GM21619 (cell line): ENCODE measurements around the gene AMPD2.
A peak's percentile ranks its signal among the peaks of the same experiment; 100 is the strongest.

Experiments used
- ATAC-seq: cut with Tn5 transposase; IDR thresholded peaks from one replicate; pipeline ENCODE4 v1.9.1; 2021; ENCODE audit not compliant: unreplicated experiment

Gene AMPD2

GRCh38 chr1:109616391-109616790 lies 3.2 kb upstream of the AMPD2 start:
- ATAC-seq: no peak

DNA sequence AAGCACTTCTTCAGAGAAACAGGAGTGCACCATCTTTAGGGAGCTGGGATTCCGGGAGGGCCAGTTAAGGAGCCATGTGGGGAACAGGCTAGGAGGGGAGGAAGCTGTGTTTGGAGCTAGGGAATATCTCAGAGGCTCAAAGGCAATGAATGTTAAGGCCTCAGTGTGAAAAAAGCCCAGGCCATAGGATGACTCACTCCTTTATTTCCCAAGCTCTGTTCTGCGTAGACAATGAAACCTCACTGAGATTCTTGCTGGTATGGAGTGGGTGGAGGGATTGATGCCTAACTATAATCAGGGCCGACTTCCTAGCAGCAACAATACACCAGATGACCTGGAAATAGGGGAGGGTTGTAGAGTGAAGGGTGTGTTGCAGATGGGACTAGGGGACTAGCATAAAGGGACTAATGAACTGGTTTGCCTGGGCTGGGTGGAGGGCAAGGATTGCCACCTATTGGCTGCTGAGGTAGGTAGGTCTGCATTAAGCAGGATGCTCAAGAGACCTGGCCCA lies 2.3 kb upstream of the AMPD2 start:
- ATAC-seq: no peak

DNA sequence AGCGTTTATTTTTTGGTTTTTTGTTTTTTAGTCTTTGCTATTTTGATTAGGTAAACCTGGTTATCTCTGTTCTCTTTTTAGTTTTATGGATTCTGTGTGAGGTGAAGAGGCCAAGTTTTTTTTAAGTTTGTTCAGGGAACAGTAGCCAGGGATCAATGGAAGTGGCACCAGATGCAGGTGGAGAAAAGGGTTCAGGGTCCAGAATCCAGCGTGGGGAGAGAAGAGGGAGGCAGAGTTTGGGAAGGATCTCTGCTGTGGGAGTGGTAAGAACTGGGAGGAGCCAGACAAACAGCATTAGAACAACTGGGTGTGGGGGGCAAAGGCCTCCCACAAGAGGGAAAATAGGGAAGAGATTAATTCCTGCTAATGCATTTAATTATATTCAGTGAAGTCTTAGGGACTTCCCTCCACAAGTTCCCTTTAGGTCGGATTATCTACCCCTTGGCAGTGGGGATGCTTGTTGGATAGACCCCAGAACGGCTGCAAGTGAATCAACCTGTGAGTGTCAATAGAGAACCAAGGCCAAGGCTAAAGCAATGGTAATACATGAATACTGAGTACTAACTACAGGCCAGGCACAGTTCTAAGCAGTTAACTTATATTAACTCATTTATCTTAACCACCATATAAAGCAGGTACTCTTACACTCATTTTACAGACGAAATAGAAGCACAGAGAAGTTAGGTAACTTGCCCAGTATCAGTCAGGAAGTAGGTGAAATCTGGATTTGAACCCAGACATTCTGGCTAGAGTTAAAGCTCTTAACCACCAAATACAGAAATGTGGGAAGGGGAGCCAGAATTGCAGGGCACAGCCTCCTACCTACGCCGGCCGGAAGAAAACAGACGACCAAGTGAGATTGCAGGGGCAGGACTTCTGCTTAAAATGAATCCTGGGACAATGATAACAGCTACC lies 719 bp upstream of the AMPD2 start:
- no peak for ATAC-seq

GRCh38 chr1:109620401-109620791 lies 759 bp downstream of the AMPD2 start:
- ATAC-seq: peak; percentile 2

DNA sequence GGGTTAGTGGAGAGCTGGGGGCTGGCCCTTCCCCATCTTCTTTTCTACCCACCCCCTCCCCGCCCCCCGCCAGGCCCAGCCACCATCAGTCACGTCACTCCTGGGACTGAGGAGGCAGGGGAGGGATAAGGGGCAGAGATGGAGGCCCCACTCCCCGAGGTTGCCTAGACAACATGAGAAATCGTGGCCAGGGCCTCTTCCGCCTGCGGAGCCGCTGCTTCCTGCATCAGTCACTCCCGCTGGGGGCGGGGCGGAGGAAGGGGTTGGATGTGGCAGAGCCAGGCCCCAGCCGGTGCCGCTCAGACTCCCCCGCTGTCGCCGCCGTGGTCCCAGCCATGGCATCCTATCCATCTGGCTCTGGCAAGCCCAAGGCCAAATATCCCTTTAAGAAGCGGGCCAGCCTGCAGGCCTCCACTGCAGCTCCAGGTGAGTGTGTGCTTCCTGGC lies 1.2 kb downstream of the AMPD2 start:
- peak; percentile 76 for ATAC-seq

GRCh38 chr1:109621379-109622136 lies 1.9 kb downstream of the AMPD2 start:
- ATAC-seq: no peak

GRCh38 chr1:109622137-109622892 lies 2.7 kb downstream of the AMPD2 start:
- no peak for ATAC-seq

- ATAC-seq: no peak
These were observed 3.3 kb downstream of the AMPD2 start for GRCh38 chr1:109622895-109623294.

DNA sequence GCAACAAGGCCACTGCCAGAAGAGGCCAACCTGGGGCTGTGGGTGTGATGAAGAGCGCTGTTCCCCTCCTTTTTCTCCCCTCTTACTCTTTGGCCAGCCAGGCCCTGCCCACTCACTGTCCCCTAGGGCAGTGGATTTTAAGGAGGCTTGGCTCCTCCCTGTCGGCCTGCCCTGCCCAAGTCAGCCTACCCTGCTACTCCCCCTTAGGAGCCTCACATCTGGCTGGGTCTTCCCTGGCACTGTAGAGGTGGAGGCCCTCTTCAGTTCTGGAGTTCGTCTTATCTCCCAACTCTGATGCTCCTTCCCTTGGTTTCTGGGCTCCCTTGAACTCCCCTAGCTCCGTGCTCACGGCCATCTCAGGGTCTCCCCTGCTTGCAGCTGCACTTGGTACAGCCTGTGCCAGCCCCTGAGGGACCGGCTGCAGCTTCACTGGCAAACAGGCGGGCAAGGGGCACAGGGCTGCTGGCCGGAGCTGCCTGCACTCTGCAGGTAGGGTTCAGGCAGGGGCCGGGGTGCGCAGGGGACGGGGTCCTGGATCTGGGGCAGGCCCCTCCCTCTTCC lies 4.0 kb downstream of the AMPD2 start:
- no peak for ATAC-seq

GRCh38 chr1:109624201-109625010 lies 4.8 kb downstream of the AMPD2 start:
- no peak for ATAC-seq

- no peak for ATAC-seq
These were observed 5.5 kb downstream of the AMPD2 start for GRCh38 chr1:109625176-109625575.

- no peak for ATAC-seq
These were observed 6.2 kb downstream of the AMPD2 start for GRCh38 chr1:109625601-109626560.

- ATAC-seq: no peak
These were observed 7.2 kb downstream of the AMPD2 start for GRCh38 chr1:109626682-109627408.

DNA sequence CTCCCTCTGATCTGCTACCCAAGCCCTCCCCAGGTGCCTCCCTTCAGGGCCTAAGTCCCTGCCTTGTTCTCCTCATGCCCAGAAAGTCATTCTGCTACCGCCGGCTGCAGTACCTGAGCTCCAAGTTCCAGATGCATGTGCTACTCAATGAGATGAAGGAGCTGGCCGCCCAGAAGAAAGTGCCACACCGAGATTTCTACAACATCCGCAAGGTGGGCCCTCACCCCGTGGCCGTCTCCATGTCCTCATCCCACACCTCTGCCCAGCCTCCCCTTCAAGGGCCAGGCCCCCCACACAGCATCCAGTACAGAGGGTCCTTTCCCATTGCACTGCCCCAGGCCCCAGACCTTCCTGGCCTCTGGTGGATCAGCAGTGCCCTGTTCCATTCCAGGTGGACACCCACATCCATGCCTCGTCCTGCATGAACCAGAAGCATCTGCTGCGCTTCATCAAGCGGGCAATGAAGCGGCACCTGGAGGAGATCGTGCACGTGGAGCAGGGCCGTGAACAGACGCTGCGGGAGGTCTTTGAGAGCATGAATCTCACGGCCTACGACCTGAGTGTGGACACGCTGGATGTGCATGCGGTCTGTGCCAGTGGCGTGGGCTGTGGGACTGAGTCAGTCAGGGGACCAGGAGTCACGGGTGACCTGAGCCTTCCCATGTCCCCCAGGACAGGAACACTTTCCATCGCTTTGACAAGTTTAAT lies 8.2 kb downstream of the AMPD2 start:
- ATAC-seq: no peak

DNA sequence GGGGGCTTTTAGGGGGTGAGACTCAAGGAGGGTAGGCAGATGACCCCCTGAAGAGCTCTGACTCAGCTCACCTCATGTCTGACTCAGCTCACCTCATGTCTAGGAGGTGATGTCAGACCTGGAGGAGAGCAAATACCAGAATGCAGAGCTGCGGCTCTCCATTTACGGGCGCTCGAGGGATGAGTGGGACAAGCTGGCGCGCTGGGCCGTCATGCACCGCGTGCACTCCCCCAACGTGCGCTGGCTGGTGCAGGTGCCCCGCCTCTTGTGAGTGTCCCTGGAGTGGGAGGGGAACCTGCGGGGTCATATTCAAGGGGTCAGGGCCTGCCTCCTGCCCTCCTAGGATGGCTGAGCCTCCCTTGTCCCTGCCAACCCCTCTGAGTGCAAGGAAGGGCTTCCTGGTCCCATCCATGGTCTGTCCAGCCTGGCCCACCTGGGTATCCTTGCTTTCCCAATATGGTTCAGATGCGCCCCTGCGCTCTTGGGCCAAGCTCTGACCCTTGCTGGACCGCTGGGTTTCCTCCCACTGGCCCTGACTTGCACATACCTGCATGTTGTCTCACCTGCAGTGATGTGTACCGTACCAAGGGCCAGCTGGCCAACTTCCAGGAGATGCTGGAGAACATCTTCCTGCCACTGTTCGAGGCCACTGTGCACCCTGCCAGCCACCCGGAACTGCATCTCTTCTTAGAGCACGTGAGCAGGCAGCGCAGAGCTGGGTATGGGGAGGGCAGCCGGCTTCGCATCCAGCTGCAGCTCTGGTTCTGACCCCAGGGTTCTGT lies 9.1 kb downstream of the AMPD2 start:
- ATAC-seq: no peak

DNA sequence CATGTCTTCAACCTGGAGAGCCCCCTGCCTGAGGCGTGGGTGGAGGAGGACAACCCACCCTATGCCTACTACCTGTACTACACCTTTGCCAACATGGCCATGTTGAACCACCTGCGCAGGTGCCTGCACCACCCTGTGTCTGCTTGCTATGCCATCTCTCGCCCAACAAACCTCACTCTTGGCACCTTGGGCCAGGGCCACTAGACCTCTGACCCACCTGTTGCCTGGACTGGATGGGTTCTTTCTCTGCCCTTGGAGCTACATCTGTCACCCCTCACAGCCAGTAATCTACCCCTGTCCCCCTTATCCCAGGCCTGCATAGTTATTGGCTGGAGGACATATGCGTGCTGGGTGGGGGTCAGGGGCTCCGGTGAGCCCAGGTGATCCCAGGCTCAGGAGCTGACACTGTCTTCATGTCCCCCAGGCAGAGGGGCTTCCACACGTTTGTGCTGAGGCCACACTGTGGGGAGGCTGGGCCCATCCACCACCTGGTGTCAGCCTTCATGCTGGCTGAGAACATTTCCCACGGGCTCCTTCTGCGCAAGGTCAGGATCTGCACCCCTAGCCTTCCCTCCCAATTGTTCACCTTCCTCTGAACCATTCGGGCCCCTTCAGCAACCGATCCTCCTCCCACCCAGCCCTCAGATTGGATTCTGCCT lies 9.9 kb downstream of the AMPD2 start:
- no peak for ATAC-seq
